A549 (cell line): ENCODE data around the gene CHCHD5.

Source experiments
- CBX2 ChIP-seq: fragments of 200-600 bp; sonication (generic); IDR thresholded peaks from 2 replicates; pipeline ENCODE4 v1.6.1; 2016; ENCODE audit warnings: low read depth, mild to moderate bottlenecking, borderline replicate concordance
- CTCF ChIP-seq: fragments of >200 bp; sonication (Bioruptor Twin); formaldehyde crosslinking; IDR thresholded peaks from 3 replicates; pipeline ENCODE4 v1.5.1; 2016
- EP300 ChIP-seq, 2 experiments: fragments of >200 bp; sonication (Bioruptor Twin); formaldehyde crosslinking; IDR thresholded peaks; 2 replicates in 1 of 2; 3 replicates in 1 of 2; pipeline ENCODE4 v1.6.1; 2016 to 2017
- HDAC2 ChIP-seq: fragments of 200-600 bp; sonication (generic); IDR thresholded peaks from 2 replicates; pipeline ENCODE4 v1.6.1; 2016
- HOXA7 ChIP-seq: fragments of 250-450 bp; sonication (Bioruptor Pico); IDR thresholded peaks from 2 replicates; pipeline ENCODE4 v1.5.0; 2020; ENCODE audit warnings: mild to moderate bottlenecking, moderate library complexity
- JUN ChIP-seq, 2 experiments: fragments of >200 bp; sonication (Bioruptor Twin); formaldehyde crosslinking; IDR thresholded peaks; 2 replicates in 1 of 2; 3 replicates in 1 of 2; pipeline ENCODE4 v1.6.1; 2016 to 2017
- KDM1A ChIP-seq: fragments of 200-600 bp; sonication (generic); IDR thresholded peaks from 2 replicates; pipeline ENCODE4 v1.6.1; 2016; ENCODE audit warnings: low read depth, mild to moderate bottlenecking
- NR3C1 ChIP-seq: fragments of >200 bp; sonication (Bioruptor Twin); formaldehyde crosslinking; IDR thresholded peaks from 3 replicates; pipeline ENCODE4 v1.6.1; 2017
- POLR2A ChIP-seq: IDR thresholded peaks from 2 replicates; pipeline ENCODE4 v1.6.1; 2012; ENCODE audit warnings: mild to moderate bottlenecking, low read length
- RAD21 ChIP-seq, 2 experiments: fragments of >200 bp in 1 of 2; sonication (Bioruptor Twin) in 1 of 2; formaldehyde crosslinking in 1 of 2; IDR thresholded peaks in 1 of 2; conservative IDR thresholded peaks in 1 of 2; 2 replicates in 1 of 2; 3 replicates in 1 of 2; pipeline ENCODE4 v1.6.1; 2012 to 2018; ENCODE audit warnings: inconsistent platforms in 1 of 2
- RARB ChIP-seq: fragments of 250-450 bp; sonication (Bioruptor Pico); IDR thresholded peaks from 2 replicates; pipeline ENCODE4 v1.8.0; 2021; ENCODE audit warnings: mild to moderate bottlenecking, moderate library complexity
- SMC3 ChIP-seq: fragments of >200 bp; sonication (Bioruptor Twin); formaldehyde crosslinking; IDR thresholded peaks from 3 replicates; pipeline ENCODE4 v1.6.1; 2018; ENCODE audit warnings: inconsistent platforms
- ZC3H11A ChIP-seq: fragments of 450-650 bp; IDR thresholded peaks from 2 replicates; pipeline ENCODE4 v1.6.1; 2014; ENCODE audit warnings: antibody characterized with exemption, mild to moderate bottlenecking
- TF ChIP-seq, protein P1 (sequence below): fragments of 200-600 bp; sonication (generic); IDR thresholded peaks from 2 replicates; pipeline ENCODE4 v1.6.1; 2016; ENCODE audit warnings: antibody characterized with exemption, mild to moderate bottlenecking, moderate library complexity

DNA sequence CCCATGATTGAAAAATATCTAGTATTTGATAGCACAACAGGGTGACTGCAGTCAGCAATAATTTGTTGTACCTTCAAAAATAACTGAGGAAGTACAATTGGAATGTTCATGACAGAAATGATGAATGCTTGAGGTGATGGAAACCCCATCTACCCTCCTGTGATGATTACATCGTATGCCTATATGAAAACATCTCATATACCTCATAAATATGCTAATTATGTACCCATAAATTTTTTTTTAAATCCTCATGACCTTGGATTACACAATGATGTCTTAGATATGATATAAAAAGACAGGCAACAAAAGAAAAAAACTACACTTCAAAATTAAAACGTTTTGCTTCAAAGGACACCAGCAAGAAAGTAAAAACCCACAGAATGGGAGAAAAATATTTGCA is 43.5 kb upstream of the CHCHD5 start:
- TF ChIP-seq JUN (IDR thresholded peaks at IDR 0.05), result no peak
- TF ChIP-seq CTCF, result no peak
- no peak for TF ChIP-seq SMC3
- no peak for TF ChIP-seq RAD21 (conservative IDR thresholded peaks at IDR 0.05 in 1 of 2, IDR thresholded peaks at IDR 0.05 in 1 of 2)
- no peak for TF ChIP-seq EP300 (IDR thresholded peaks at IDR 0.05)
- TF ChIP-seq POLR2A, result no peak
- no peak for TF ChIP-seq KDM1A
- no peak for TF ChIP-seq HDAC2
- TF ChIP-seq NR3C1, result no peak
- TF ChIP-seq, protein P1, sequence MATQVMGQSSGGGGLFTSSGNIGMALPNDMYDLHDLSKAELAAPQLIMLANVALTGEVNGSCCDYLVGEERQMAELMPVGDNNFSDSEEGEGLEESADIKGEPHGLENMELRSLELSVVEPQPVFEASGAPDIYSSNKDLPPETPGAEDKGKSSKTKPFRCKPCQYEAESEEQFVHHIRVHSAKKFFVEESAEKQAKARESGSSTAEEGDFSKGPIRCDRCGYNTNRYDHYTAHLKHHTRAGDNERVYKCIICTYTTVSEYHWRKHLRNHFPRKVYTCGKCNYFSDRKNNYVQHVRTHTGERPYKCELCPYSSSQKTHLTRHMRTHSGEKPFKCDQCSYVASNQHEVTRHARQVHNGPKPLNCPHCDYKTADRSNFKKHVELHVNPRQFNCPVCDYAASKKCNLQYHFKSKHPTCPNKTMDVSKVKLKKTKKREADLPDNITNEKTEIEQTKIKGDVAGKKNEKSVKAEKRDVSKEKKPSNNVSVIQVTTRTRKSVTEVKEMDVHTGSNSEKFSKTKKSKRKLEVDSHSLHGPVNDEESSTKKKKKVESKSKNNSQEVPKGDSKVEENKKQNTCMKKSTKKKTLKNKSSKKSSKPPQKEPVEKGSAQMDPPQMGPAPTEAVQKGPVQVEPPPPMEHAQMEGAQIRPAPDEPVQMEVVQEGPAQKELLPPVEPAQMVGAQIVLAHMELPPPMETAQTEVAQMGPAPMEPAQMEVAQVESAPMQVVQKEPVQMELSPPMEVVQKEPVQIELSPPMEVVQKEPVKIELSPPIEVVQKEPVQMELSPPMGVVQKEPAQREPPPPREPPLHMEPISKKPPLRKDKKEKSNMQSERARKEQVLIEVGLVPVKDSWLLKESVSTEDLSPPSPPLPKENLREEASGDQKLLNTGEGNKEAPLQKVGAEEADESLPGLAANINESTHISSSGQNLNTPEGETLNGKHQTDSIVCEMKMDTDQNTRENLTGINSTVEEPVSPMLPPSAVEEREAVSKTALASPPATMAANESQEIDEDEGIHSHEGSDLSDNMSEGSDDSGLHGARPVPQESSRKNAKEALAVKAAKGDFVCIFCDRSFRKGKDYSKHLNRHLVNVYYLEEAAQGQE, result no peak
- TF ChIP-seq HOXA7 (CRISPR knock-in tag), result no peak
- no peak for TF ChIP-seq RARB (CRISPR knock-in tag)
- TF ChIP-seq CBX2, result no peak
- TF ChIP-seq ZC3H11A, result no peak
